Gastrocnemius medialis (tissue), 4 donors: ENCODE results near the gene SLC2A4. TPM values are rescaled to one million over a fixed set of nuclear protein-coding genes. Genes with fewer than 3 reads are reported as not detected.

Experiments
- ATAC-seq, 2 donors: fragments of 150-250 bp; one replicate each; pipeline ENCODE4 v1.9.1; 2016
- DNase-seq, 2 donors: peaks; one replicate each; pipeline ENCODE4 v3.0.0-alpha.2; 2019
- H3K27ac ChIP-seq, 4 donors: fragments of 200-600 bp; sonication (generic); 1 replicate in 1 of 4; 2 replicates in 3 of 4; pipeline ENCODE4 v1.5.1; 2016 to 2018; ENCODE audit warnings: mild to moderate bottlenecking in 2 of 4, moderate library complexity in 1 of 4
- H3K27me3 ChIP-seq, 3 donors: fragments of 200-600 bp; sonication (generic) in 2 of 3; 1 replicate in 1 of 3; 2 replicates in 2 of 3; pipeline versions ENCODE4 v1.5.1 to v1.6.0; 2016 to 2019; ENCODE audit warnings: mild to moderate bottlenecking in 1 of 3, moderate library complexity in 1 of 3
- H3K36me3 ChIP-seq, 2 donors: fragments of 200-600 bp; sonication (generic) in 1 of 2; one replicate each; pipeline ENCODE4 v1.5.1; 2017 to 2018
- H3K4me1 ChIP-seq, 2 donors: fragments of 200-600 bp; sonication (generic) in 1 of 2; one replicate each; pipeline ENCODE4 v1.5.1; 2016 to 2017; ENCODE audit warnings: mild to moderate bottlenecking in 2 of 2
- H3K4me3 ChIP-seq, 4 donors: fragments of 200-600 bp; sonication (generic) in 3 of 4; 1 replicate in 1 of 4; 2 replicates in 3 of 4; pipeline ENCODE4 v1.5.1; 2016 to 2019; ENCODE audit warnings: mild to moderate bottlenecking in 2 of 4
- H3K9me3 ChIP-seq, 3 donors: fragments of 200-600 bp; sonication (generic) in 2 of 3; 1 replicate in 1 of 3; 2 replicates in 2 of 3; pipeline ENCODE4 v1.5.1; 2016 to 2019
- POLR2A ChIP-seq, 2 donors: fragments of 450-650 bp; IDR thresholded peaks; one replicate each; pipeline ENCODE4 v1.6.1; 2017; ENCODE audit warnings: antibody characterized with exemption in 2 of 2, mild to moderate bottlenecking in 2 of 2, moderate library complexity in 2 of 2
- in situ Hi-C, 4 donors: fragments of 200-750 bp; cut with MboI; loops; one replicate each; pipeline versions ENCODE4 v1.15.0 to v1.8.0; 2017; ENCODE audit warnings: low sequenced_read_pairs in 4 of 4
- intact Hi-C: fragments of 100-400 bp; cut with DNase I; formaldehyde crosslinking; loops from one replicate; pipeline ENCODE4 v1.15.1; 2023; ENCODE audit warnings: low total_unique reads
- total RNA-seq, 4 donors: library from RNA; depleted of rRNA; stranded (reverse); fragments of >200 nt; gene quantifications; one replicate each; pipeline versions ENCODE4 v1.1.0 to v1.2.3, GENCODE V29; 2016
- TF ChIP-seq, protein P1 (sequence below), 5 experiments: fragments of 450-650 bp in 3 of 5; fragments of 200-600 bp in 2 of 5; sonication (generic) in 2 of 5; IDR thresholded peaks in 4 of 5; conservative IDR thresholded peaks in 1 of 5; 1 replicate in 4 of 5; 2 replicates in 1 of 5; pipeline ENCODE4 v1.5.1; 2016 to 2019; ENCODE audit warnings: antibody characterized with exemption in 5 of 5, mild to moderate bottlenecking in 3 of 5, moderate library complexity in 3 of 5

The SLC2A4 gene
- total RNA-seq, 4 donors from 2014 or later = 148 to 310 (median 227) TPM

DNA sequence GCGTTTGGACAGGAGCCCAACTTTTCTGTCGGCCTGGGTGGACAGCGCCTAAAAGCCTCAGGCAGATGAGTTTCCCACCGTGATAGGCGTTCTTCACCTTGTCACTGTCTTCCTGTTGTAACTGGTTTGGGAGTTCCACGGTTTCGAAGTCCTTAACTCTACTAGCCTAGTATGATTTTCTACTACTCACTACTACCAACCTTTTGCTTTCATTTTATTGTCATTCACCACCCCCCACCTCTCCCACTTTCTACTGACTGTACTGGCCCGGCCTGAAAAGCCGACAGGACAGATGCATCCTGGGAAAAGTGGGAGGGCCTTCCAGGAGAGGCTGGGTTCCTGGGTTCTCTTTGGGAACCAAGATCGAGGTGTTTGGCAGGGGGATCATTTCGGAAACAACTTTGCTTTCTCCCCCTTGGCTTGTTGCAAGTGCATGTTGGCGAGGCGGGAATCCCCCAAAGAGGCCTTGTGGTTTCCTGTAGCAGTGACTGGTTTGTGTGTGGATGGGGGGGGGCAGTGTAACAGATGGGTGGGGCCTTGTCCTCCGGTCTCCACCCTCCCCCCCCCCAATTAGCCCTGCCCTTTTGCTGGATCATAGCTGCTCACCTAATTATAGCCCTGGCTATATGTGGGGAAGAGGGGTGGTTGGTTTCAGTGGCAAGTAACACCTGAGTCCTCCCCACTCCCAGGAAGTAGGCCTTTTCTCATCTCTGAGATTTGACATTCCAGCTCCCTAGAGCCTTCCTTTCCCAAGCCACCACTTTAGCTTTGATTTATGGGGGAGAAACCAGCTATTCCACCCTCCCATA, 27.3 kb downstream of the SLC2A4 start:
- ATAC-seq (peak; percentile 53 to 56), DNase-seq (peak; percentile 79 to 86)
- intact Hi-C loops (loop anchor here (5.0 to 10.0 kb wide), 2 partner anchors 37 to 536 kb away; no protein-coding TSS in a partner anchor), in situ Hi-C loops (loop anchor here in 1 of 4 donors (10.0 kb wide), 1 partner anchor 54 kb away; the partner anchor contains the start of genes CTDNEP1 and ELP5)
- H3K4me3 ChIP-seq = peak overlapping the region; percentile 79 to 98 (median 84)
- no peaks in the 10 kb centered on the region for H3K27me3 ChIP-seq
- peaks cover 4 to 43% of the 10 kb centered on the region in 2 donors for H3K36me3 ChIP-seq
- TF ChIP-seq, protein P1, sequence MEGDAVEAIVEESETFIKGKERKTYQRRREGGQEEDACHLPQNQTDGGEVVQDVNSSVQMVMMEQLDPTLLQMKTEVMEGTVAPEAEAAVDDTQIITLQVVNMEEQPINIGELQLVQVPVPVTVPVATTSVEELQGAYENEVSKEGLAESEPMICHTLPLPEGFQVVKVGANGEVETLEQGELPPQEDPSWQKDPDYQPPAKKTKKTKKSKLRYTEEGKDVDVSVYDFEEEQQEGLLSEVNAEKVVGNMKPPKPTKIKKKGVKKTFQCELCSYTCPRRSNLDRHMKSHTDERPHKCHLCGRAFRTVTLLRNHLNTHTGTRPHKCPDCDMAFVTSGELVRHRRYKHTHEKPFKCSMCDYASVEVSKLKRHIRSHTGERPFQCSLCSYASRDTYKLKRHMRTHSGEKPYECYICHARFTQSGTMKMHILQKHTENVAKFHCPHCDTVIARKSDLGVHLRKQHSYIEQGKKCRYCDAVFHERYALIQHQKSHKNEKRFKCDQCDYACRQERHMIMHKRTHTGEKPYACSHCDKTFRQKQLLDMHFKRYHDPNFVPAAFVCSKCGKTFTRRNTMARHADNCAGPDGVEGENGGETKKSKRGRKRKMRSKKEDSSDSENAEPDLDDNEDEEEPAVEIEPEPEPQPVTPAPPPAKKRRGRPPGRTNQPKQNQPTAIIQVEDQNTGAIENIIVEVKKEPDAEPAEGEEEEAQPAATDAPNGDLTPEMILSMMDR (IDR thresholded peaks at IDR 0.05 in 4 of 5, conservative IDR thresholded peaks at IDR 0.05 in 1 of 5) = no peak
- peak; percentile 60 to 61 for TF ChIP-seq POLR2A (IDR thresholded peaks at IDR 0.05)
- H3K27ac ChIP-seq = peak overlapping the region; percentile 93 to 99 (median 98)
- peaks cover 43 to 44% of the 10 kb centered on the region in 2 donors for H3K4me1 ChIP-seq
- H3K9me3 ChIP-seq = no peaks in the 10 kb centered on the region

DNA sequence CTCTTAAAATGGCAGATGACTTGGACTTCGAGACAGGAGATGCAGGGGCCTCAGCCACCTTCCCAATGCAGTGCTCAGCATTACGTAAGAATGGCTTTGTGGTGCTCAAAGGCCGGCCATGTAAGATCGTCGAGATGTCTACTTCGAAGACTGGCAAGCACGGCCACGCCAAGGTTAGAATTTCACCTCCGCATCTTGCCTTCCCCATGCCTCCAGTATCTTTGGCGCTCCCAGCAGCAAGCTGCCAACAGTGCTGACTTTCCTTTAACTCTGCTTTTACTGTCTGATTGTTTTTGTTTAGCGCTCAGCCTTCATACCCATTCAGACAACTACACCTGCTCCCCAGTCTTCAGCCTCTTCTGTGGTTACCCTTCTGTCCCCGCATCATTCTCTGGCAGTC, 28.1 kb downstream of the SLC2A4 start:
- no peaks in the 10 kb centered on the region for H3K9me3 ChIP-seq
- intact Hi-C loops = loop anchor here (5.0 to 10.0 kb wide), 2 partner anchors 37 to 535 kb away; no protein-coding TSS in a partner anchor
- in situ Hi-C loops = loop anchor here in 1 of 4 donors (10.0 kb wide), 1 partner anchor 55 kb away; the partner anchor contains the start of genes CTDNEP1 and ELP5
- H3K4me1 ChIP-seq = peaks cover 51 to 52% of the 10 kb centered on the region in 2 donors
- peak overlapping the region; percentile 93 to 99 (median 98) for H3K27ac ChIP-seq
- TF ChIP-seq, protein P1 (IDR thresholded peaks at IDR 0.05 in 4 of 5, conservative IDR thresholded peaks at IDR 0.05 in 1 of 5) = no peak
- TF ChIP-seq POLR2A (IDR thresholded peaks at IDR 0.05) = no peak
- peak overlapping the region in 3 of 4 donors; percentile 79 to 85 (median 84) for H3K4me3 ChIP-seq
- no peak for DNase-seq
- peaks cover 4 to 47% of the 10 kb centered on the region in 2 donors for H3K36me3 ChIP-seq
- no peaks in the 10 kb centered on the region for H3K27me3 ChIP-seq
- no peak for ATAC-seq

DNA sequence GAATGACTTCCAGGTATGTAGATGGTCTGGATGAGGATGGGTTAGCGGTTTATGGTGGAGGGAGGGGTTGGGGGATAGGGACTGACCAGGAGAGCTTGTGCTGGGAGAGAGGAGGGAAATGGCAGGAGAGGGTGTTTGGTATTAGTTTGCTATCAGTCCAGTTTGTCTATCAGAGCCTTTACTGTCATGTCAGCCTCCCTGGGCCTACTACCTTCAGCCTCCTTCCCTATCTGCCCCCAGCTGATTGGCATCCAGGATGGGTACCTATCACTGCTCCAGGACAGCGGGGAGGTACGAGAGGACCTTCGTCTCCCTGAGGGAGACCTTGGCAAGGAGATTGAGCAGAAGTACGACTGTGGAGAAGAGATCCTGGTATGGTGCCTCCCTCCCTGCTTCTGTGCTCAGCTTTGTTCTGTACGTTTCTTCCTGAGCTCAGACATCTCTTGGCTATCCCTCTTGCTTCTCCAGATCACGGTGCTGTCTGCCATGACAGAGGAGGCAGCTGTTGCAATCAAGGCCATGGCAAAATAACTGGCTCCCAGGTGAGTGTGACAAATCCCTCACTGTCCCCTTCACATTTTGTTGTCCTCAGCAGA, 29.7 kb downstream of the SLC2A4 start:
- peak overlapping the region; percentile 32 to 99 (median 96) for H3K27ac ChIP-seq
- no peak overlapping the region for H3K4me3 ChIP-seq
- H3K9me3 ChIP-seq = no peaks in the 10 kb centered on the region
- peaks cover 57 to 60% of the 10 kb centered on the region in 2 donors for H3K4me1 ChIP-seq
- H3K36me3 ChIP-seq = peaks cover 4 to 47% of the 10 kb centered on the region in 2 donors
- DNase-seq (no peak), ATAC-seq (no peak)
- in situ Hi-C loops = no loop called here
- intact Hi-C loops = no loop called here
- H3K27me3 ChIP-seq = no peaks in the 10 kb centered on the region
- TF ChIP-seq, protein P1 (IDR thresholded peaks at IDR 0.05 in 4 of 5, conservative IDR thresholded peaks at IDR 0.05 in 1 of 5) = no peak
- TF ChIP-seq POLR2A (IDR thresholded peaks at IDR 0.05) = no peak

DNA sequence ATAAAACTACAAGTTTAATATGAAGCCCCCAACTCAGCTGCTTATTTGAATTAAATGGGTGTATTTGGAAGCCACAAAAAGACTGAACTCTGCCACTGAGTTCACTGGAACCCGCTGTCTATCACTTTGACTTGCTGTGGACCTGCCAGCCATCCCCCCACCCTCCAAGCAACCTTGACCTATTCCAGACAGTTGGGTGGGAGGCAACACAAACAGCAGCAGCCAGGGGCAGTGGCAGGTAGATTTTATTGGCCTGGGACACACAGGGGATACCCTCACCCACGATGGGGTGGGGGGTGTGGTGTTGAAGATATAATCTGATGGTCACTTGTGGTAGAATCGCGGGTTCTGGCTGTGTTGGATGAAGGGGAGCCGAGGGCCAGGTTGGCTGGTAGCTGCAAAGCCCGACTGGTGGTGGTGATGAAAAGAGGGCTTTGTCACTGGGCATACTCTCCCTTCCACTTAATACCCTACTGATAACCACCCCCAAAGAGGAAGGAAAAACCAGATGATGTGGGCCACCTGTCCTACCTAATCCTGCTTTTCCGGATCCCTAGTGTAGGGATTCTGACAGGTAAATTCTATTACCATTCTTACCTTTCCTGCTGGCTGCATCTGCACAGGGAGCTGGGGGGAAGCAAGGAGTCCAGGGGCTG, 31.0 kb downstream of the SLC2A4 start:
- ATAC-seq (no peak), DNase-seq (no peak)
- intact Hi-C loops (no loop called here), in situ Hi-C loops (no loop called here)
- Histone ChIP-seq H3K4me1 (peaks cover 55 to 57% of the 10 kb centered on the region in 2 donors), H3K36me3 (peaks cover 4 to 54% of the 10 kb centered on the region in 2 donors), H3K4me3 (no peak overlapping the region), H3K27me3 (no peaks in the 10 kb centered on the region), H3K27ac (peak overlapping the region in 2 of 4 donors; percentile 93 to 97), H3K9me3 (no peaks in the 10 kb centered on the region)
- TF ChIP-seq POLR2A (IDR thresholded peaks at IDR 0.05) = no peak
- TF ChIP-seq, protein P1 (IDR thresholded peaks at IDR 0.05 in 4 of 5, conservative IDR thresholded peaks at IDR 0.05 in 1 of 5) = no peak
